ENCODE data around the gene NDUFV2.

NDUFV2 gene

DNA sequence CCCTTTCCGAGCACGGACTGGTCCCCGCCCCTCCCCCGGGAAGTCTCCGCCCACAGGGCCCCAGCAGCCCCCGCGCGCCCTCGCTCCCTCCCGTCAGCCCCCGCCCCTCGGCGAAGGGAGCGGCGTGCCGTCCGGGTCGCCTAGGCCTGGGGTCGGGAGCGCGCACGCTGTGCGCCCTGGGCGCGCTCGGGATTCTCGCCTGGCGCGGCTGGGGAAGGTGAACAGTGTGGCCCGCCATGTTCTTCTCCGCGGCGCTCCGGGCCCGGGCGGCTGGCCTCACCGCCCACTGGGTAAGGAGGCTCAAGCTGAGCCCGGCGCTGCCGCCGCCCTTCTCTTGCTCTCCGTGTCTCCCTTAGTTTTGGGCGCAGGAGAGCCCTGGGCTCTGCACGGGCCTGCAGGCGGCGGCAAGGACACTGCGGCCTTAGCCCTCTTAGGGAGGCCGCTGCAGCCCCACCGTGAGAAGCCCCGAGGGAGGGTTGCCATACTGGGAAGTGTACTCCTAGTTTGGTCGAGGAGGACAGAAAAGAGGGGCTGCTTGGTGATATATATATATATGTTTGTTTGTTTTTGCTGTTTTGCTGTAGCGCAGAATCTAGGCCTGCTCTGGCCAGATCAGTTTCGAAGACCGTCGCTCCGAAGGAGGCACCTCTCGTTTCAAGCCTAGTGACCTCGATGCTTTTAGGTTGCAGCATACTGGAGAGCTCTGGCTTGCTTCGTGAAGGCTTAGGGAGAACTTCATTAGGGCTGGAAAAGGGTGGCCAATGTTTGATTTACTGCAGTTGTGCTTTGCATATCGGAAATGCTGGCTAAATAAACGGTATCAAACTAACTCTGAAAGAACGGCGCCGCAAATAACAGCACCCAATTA lies at the start of gene NDUFV2:
Gene NDUFV2 (plus strand): TSS at position 192 of the 868 bp plus-strand sequence. CDS start 45 bp downstream, at position 237.
- Mint-ChIP-seq H3K9me3 (no peaks in the 10 kb centered on the region), H3K27me3 (ENCODE audit: low read depth, poor library complexity) (peaks cover 11% of the 10 kb centered on the region), H3K27ac (peak within 1 kb of the TSS; percentile 97), H3K4me1 (peaks cover 62% of the 10 kb centered on the region), H3K4me3 (peak within 1 kb of the TSS; percentile 92), H3K36me3 (ENCODE audit: low read depth) (peaks cover 6% of the 10 kb centered on the region)
- no peak for TF ChIP-seq CTCF (IDR thresholded peaks at IDR 0.05)
- DNase-seq, result peak; percentile 99

- DNase-seq, result no peak
- H3K36me3 Mint-ChIP-seq (ENCODE audit: low read depth), result peaks cover 5% of the 10 kb centered on the region
- no peaks in the 10 kb centered on the region for H3K4me1 Mint-ChIP-seq
- TF ChIP-seq CTCF (IDR thresholded peaks at IDR 0.05), result no peak
- no peak overlapping the region for H3K27ac Mint-ChIP-seq
- H3K4me3 Mint-ChIP-seq, result no peak overlapping the region
- H3K9me3 Mint-ChIP-seq, result peaks cover 40% of the 10 kb centered on the region
- H3K27me3 Mint-ChIP-seq (ENCODE audit: low read depth, poor library complexity), result peaks cover 4% of the 10 kb centered on the region
Observed at GRCh38 chr18:9053814-9054213, 48.7 kb upstream of the NDUFV2 start.

DNA sequence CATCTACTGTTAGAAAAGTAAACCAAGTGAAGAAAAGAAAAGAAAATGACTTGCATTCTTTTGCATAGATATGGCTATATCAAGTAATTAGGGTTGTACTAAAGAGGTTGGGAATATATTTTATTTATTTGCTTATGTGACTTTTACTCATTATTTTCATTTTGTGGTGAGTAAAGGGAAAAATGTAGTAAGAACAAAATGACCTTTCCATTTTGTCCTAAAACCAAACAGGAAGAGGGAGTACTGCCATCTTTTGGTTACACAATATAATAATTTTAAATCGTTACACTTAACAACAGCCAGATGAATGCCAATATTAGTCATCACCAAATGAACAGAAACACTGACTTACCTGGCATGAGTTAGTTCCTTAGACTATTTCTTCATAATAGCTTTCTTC lies 47.3 kb upstream of the NDUFV2 start:
- Mint-ChIP-seq H3K27me3 (ENCODE audit: low read depth, poor library complexity) (peaks cover 4% of the 10 kb centered on the region), H3K9me3 (peaks cover 27% of the 10 kb centered on the region), H3K4me3 (no peak overlapping the region), H3K36me3 (ENCODE audit: low read depth) (peaks cover 3% of the 10 kb centered on the region), H3K27ac (no peak overlapping the region), H3K4me1 (no peaks in the 10 kb centered on the region)
- DNase-seq, result no peak
- no peak for TF ChIP-seq CTCF (IDR thresholded peaks at IDR 0.05)

DNA sequence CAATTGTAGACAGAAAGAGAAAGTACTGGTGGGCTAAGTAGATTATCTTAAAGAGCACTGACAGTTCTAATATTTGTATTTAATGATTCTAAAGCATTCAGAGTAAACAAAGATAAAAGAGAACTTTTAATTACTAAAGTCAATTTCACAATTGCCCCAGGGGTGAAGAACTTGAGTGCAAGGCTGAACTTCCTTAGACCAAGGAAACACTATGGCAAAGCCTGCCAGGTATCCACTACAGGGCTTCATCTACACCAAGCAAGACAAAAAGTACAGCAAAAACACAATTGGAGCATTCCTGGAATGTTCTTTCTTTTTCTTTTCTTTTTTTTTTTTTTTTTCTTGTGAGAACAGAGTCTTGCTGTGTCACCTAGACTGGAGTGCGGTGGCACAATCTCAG lies 46.9 kb upstream of the NDUFV2 start:
- H3K27ac Mint-ChIP-seq, result no peak overlapping the region
- H3K9me3 Mint-ChIP-seq, result peaks cover 23% of the 10 kb centered on the region
- H3K36me3 Mint-ChIP-seq (ENCODE audit: low read depth), result no peaks in the 10 kb centered on the region

GRCh38 chr18:9057646-9058045 lies 44.9 kb upstream of the NDUFV2 start:
- no peak overlapping the region for H3K27ac Mint-ChIP-seq
- H3K4me1 Mint-ChIP-seq, result no peaks in the 10 kb centered on the region
- H3K36me3 Mint-ChIP-seq (ENCODE audit: low read depth), result no peaks in the 10 kb centered on the region
- no peak for TF ChIP-seq CTCF (IDR thresholded peaks at IDR 0.05)
- H3K4me3 Mint-ChIP-seq, result no peak overlapping the region
- H3K9me3 Mint-ChIP-seq, result peaks cover 6% of the 10 kb centered on the region
- no peak for DNase-seq
- H3K27me3 Mint-ChIP-seq (ENCODE audit: low read depth, poor library complexity), result peaks cover 3% of the 10 kb centered on the region

More for the DNA sequence above, 46.9 kb upstream of the NDUFV2 start:
- Mint-ChIP-seq H3K27me3 (ENCODE audit: low read depth, poor library complexity) (peaks cover 4% of the 10 kb centered on the region), H3K4me3 (no peak overlapping the region), H3K4me1 (no peaks in the 10 kb centered on the region)
- no peak for TF ChIP-seq CTCF (IDR thresholded peaks at IDR 0.05)
- no peak for DNase-seq

DNA sequence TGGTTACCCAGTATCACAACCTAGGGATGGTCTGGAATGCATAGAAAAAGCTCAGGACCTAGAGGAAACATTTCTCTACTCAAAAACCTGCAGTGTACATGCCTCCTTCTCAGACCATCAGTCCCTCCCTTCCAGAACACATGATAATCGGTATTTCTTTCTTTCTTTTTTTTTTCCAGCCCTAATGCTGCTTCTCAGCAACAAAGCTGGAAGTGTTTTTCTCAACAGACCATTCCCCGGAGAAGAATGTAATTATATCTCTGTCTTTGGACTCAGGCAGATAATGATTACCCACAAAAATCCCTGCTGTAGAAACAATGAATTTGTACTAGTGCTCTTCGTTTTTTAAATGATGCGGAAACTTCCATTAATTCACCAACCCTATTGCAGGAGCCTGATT lies 44.1 kb upstream of the NDUFV2 start:
- H3K4me1 Mint-ChIP-seq, result no peaks in the 10 kb centered on the region
- H3K36me3 Mint-ChIP-seq (ENCODE audit: low read depth), result no peaks in the 10 kb centered on the region
- no peak for TF ChIP-seq CTCF (IDR thresholded peaks at IDR 0.05)
- H3K9me3 Mint-ChIP-seq, result no peaks in the 10 kb centered on the region
- H3K27me3 Mint-ChIP-seq (ENCODE audit: low read depth, poor library complexity), result peaks cover 3% of the 10 kb centered on the region
- no peak for DNase-seq
- H3K27ac Mint-ChIP-seq, result no peak overlapping the region
- no peak overlapping the region for H3K4me3 Mint-ChIP-seq

Data from nephron progenitor cell (in vitro differentiated cells).